Left colon (tissue), 2 donors: ENCODE results near the gene RNPEPL1. TPM values are rescaled to one million over a fixed set of nuclear protein-coding genes. Genes with fewer than 3 reads are reported as not detected.
A peak's percentile ranks its signal among the peaks of the same experiment; 100 is the strongest.

ENCODE experiments used
- ATAC-seq: fragments of 200-7000 bp; cut with Tn5 transposase; one replicate; pipeline ENCODE4 v1.9.1; 2020; ENCODE audit warnings: mild to moderate bottlenecking, moderate library complexity
- DNase-seq, 2 donors: peaks; one replicate each; pipeline ENCODE4 v3.0.0-alpha.2; 2020
- intact Hi-C, 2 donors: fragments of 100-400 bp; cut with DNase I in 1 of 2; cut with micrococcal nuclease in 1 of 2; formaldehyde crosslinking; loops; one replicate each; pipeline versions ENCODE4 v1.11.2 to v1.14.0; 2022; cut with DNase I, micrococcal nuclease
- total RNA-seq, 2 donors: library from RNA; stranded (reverse); fragmentation: NEBNext Ultra II Directional; extraction: Animal tissue kit (Norgen Biotek cat#: 25700); gene quantifications; one replicate each; pipeline ENCODE4 v1.2.1, GENCODE V29; 2021
- donor health status: DM: no; HTN: no; CAD: no.
- donor health status: DM: yes; HTN: yes; CAD: no.

The RNPEPL1 gene
- total RNA-seq, 2 donors from 2014 or later, result 91.4 to 107 TPM

DNA sequence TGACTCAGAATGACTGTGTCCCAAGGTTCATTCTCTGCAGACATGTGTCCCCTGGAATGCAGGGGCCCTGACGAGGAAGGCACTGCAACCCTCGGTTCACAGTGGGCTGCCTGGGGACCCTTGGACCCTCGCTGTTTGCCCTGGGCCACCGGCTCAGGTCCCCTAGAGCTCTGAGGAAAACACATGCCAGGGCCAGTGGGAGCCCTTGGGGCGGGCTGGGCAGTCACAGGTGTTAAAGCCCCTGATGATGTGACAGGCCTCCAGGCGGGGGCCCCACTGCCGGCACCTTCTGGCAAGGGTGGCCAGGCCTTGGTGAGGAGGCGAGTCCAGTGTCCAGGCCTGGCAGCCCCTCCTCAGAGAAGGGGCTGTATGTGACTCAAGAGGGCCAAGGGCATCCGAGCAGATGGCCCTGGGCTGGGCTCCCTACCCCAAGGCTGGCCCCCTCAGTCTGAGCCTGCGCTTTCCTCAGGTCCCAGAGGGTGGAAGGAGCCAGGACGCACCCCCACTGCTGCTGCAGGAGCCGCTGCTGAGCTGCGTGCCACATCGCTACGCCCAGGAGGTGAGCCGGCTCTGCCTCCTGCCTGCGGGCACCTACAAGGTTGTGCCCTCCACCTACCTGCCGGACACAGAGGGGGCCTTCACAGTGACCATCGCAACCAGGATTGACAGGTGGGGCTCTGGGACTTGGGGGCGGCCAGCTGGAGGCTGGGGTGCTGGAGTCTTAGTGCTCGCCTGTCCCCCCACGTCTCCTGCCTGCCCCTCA lies 29.3 kb downstream of the RNPEPL1 start:
- peak in 1 of 2 donors; percentile 13 for DNase-seq
- no peak for ATAC-seq
- intact Hi-C loops, result no loop called here

DNA sequence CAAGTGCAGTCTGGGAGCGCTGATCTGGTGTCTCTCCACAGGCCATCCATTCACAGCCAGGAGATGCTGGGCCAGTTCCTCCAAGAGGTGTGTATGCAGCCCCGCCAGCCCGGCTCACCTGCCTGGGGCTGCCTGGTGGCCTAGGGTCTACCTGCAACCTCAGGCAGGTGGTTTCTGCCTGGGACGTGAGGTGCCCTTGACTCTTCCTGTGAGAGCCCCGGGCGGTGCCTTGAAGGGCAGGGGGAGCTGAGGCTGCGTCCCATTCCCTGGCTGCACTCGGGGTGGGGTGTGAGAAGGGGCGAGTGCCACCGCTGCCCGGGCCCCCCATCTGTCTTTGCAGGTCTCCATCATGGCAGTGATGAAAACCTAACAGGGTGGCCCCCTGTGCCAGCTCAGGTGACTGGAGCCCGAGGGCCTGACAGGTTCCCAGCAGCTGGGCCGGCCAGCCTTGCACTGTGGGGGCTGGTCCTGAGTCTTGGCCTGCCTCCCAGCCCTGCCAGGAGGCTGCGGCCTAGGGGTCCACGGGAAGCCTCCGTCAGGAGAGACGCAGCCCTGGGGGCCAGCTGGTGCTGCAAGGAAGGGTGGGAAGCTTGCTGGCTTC lies 30.1 kb downstream of the RNPEPL1 start:
- intact Hi-C loops, result no loop called here
- DNase-seq (peak; percentile 2 to 15), ATAC-seq (no peak)

DNA sequence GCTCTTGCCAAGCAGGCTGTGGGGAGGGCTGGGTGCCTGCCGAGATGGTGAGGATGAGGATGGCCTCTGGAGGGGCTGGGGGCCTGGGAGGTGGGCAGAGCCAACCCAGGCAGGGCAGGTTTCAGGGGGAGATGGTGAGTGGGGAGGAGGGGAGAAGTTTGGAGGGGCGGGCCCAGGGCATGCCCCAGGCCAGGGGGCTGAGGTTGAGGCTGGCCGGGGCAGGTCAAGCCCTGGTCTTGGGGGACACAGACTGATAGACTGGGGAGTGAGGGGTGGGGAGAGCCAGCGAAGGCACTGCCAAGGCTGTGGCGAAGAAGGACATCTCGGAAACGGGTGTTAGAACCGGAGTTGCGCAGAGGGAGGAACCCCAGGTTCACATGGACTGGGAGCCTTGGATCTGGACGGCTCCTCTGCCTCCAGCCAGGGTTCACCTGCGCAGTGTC lies 30.9 kb downstream of the RNPEPL1 start:
- ATAC-seq, result no peak
- intact Hi-C loops, result no loop called here

DNA sequence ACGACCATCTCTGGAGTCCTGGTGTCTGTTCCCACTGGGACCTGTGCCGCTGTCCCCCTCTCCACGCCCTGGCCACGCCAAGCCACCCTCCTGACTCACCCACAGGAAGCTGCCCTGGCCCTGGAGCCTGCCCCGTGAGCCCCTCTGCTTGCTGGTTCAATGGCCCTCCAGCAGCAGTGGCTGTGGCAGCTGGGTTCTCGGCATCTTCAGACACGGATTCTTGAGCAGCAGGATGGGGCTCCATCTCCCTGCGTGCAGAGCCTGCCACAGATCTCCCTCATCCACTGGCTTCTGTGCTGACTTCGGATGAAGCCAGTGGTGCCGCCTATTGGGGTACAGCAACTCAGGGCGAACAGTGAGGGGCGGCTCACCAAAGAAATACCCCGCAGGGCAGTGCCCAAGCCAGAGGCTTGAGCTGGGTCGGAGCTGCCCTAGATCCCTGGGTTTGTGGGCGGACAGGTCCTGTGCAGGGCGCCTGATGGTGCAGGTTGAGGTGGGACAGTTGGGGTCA lies 32.2 kb downstream of the RNPEPL1 start:
- intact Hi-C loops, result no loop called here
- ATAC-seq (no peak), DNase-seq (peak; percentile 1 to 16)

More for the DNA sequence above, 30.9 kb downstream of the RNPEPL1 start:
- peak; percentile 1 to 16 for DNase-seq

DNA sequence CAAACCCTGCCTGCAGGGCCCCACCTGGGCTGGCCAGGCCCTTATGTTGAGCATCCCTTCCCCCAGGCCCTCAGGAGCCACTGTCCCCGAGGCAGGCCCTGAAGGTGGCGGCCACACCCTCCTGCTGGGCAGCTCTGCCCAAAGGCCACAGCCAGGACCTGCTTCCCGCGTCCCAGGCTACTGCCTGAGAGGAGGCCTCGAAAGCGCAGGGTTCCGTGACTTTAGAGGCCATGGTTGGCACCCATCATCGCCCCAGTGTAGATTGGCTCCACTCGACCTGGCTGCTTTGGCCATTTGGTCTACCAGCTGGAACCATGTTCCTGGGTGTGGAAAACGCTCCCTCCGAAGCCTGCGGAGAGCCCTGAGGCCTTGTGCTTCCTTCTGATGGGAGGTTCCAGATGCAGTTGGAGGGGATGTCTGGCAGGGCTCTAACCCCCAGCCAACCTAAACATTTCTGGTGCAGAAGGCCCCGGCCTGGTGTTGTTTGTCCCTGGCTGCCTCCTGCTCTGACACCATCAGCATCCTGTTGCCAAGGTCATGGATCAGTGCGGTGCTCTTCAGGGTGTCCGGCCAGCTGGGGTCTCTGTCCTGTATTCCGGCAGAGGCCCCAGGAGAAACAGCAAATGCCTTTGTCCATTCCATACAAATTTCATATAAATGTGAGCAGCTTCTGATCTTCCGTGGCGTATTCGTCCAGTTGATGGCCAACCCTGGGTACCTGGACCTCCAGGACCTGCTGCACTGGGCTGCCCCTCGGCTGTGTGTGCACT lies 33.0 kb downstream of the RNPEPL1 start:
- ATAC-seq (no peak), DNase-seq (peak; percentile 4 to 21)
- intact Hi-C loops, result no loop called here

DNA sequence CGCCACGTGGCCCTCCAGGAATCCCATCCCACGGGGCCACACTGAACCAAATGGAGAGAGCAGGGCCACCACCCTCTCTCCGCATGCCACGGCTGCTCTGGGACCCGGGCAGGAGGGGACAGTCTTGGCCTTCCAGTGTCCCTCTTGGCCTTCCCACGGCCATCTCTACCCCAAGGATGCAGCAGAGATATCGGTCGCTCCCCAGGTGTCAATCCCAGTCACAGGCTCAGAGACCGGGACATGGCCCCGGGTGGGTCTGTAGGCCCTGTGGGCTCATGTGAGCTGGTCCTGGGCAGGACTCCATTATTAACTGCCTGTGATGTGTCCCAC lies 33.5 kb downstream of the RNPEPL1 start:
- intact Hi-C loops, result no loop called here
- no peak for DNase-seq
- no peak for ATAC-seq

DNA sequence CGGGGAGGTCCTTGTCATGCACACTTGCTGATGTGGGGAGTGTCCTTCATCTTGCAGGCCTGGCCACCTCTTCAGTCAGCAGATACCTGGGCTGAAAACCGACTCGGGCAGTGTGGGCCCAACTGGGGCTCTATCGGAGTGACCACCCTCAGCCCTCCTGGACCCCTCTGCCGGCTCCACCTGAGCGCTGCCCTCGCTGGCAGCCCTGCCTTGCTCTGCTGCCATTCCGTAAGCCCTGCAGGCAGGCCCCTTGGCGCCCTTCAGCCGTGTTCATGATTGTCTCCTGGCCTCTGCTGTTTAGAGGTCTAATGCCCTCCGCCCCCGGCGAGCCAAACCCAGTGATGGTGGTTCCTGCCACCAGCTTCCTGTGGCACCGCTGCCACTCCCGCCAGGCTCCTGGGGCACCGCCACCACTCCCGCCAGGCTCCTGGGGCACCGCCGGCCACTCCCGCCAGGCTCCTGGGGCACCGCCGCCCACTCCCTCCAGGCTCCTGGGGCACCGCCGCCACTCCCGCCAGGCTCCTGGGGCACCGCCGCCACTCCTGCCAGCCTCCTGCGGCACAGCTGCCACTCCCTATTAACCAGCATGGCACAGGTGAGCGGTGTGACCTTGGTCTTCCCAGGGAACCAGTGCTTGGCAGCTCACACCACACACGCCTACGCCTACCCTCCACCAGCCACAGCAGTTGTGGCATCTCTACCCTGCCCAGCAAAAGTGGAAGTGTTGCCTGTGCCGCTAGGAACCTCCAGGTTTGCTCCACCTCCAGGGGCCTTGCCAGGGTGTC lies 34.2 kb downstream of the RNPEPL1 start:
- ATAC-seq (no peak), DNase-seq (peak; percentile 13 to 23)
- intact Hi-C loops, result no loop called here

DNA sequence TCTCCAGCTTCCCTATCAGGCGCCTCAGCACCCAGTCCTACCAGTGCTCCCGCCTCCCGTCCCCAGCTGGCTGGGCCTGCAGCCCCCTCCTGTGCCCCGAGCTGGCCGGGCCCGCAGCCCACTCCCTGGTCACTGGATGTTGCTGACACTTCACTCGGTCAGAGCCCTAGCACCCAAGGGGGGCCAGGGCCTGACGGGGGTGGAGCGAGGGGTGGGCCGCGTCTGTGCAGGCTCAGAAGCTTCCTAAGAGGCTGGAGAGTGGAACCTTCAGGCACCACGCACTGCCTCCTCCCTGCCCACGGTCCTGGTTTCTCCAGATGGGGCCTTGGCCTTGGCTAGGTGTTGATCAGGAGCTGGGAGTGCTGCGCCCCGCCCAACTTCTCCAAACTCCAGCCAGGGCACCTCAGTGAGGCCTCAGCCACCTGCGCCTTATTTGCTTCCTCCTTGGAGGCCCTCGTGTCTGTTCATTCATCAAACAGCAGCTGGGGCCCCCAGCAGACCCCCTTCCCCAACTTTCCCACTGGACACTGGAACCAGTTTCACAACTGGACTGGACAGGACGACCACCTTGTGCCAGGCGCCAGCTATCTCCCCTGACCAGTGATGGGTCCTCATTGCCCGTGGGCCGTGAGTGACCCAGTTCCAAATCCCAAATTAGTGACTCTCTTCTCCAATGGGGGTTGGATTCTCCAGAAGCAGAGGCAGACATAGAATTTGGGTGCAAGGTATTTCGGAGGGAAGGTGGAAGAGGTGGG lies 35.0 kb downstream of the RNPEPL1 start:
- DNase-seq (peak; percentile 20 to 24), ATAC-seq (no peak)

DNA sequence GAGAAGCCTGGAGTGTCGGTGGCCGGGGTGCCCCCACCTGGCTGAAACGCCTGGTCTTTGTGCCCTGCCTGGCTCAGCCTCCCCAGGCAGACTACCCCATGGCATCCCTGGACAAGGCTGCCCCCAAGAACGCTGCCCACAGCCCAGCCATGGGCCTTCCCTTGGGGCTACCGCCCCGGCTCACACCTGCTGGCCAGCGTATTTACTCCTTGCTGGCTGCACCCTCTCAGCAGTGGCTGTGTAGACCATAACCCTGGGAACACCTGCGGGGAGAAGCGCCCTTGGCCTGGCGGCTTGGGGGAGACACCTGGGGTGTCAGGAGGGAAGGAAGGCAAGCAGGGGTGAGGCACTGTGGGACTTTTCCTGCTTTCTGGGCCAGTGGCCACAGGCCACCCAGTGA lies 35.6 kb downstream of the RNPEPL1 start:
- ATAC-seq (no peak), DNase-seq (peak; percentile 12 to 28)
- intact Hi-C loops, result no loop called here

More for the DNA sequence above, 35.0 kb downstream of the RNPEPL1 start:
- intact Hi-C loops, result no loop called here

DNA sequence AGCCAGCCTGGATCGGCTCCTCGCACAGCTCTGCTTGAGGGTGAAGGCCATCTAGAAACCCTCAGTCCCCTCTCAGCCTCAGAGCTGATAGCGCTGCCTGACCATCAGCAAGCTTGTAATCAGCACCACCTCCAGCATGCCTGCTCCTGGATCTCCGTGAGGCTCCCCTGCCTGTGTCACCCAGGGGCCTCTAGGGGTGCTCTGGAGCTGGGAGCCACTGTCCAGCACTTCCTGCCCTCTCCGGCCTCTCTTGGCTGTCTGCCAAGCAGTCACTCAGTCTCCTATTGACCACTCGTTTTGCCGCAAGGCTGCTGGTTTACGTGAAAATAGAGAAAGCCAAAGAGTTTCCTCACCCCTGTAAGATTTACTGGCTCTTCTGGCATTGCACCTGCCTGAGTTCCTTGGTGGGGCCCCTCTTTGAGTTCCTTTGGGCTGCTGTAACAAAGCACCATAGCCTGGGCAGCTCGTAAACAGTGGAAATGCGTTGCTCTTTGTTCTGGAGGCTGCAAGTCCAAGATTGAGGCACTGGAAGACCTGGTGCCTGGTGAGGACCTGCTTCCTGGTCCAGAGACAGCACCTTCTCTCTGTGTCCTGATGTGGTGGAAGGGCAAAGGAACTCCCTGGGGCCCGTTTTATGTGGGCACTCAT lies 36.1 kb downstream of the RNPEPL1 start:
- ATAC-seq (peak; percentile 65), DNase-seq (peak; percentile 83 to 86)
- intact Hi-C loops, result no loop called here

DNA sequence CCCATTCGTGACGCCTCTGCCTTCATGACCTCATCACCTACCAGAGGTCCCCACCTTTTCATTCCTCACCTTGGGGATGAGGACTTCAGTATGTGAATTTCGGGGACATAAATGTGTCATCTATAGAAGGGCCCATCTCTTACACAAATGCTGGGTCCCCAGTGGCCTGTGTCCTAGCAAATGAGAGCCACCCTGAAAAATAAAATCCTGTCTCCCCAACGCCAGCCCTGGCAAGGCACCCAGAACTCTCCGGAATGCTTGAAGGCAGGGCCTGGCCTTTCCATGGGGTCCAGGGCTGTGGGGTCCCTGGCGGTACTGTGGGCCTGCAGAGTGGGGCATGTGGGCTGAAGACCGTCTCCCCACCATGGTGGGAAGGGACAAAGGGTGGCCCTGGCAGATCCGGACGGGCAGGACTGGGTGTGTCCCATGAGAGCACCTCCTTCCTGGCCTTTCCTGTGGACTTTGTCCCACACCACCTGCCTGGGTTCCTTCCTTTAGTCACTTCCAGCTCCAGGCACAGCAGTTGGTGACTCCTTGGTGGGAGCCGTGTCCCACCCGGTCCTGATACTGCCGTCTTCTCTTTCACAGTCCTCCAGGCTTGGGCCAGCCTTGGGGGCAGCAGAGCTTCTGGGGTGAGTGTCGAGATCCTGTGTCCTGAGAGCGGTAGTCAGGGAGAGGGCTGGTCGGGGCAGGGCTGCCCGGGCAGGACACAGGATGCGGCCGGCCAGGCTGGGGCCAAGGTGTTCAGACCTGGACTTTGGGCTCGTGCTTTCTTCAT lies 36.8 kb downstream of the RNPEPL1 start:
- intact Hi-C loops, result no loop called here
- DNase-seq (peak; percentile 86 to 91), ATAC-seq (peak; percentile 88)

DNA sequence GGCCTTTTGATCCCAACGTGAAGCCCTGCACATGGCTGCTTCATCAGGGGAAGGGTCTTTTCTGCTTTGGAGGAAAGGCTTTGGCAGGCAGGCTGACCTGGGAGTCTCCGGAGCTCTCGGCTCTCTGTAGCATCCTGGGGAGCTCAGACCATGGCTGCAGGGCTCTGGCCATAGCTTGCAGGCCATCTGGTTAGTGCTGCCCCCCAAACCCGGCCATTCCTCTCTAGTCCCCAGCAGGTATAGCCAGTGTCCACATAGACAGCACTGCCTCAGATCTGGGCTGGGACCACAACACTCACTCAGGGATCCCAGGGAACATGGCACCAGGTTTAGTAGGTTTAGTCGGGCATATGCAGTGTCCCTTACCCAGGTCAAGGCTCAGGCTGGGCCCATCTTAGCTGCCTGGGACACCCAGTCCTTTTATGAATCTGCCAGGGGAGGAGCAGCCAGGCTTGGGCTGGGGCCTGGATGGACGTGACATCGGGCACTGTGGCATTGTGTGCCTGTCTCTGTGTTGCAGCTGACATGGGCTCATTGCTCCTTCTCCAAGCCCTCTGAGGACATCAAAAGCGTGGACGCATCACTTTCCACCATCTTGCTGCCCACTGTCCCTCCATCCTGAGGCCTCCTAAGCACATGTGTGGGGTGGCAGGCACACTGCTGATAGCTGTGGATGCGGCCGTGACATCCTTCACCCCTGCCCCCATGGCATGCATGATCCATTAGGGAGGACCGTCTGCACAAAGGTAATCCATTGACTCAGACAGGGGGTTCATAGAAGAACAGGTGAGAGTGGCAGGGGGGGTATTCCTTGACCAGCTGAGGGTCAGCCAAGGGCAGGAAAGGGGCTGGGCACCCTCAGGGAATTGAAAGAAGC lies 37.8 kb downstream of the RNPEPL1 start:
- ATAC-seq (peak; percentile 15), DNase-seq (peak in 1 of 2 donors; percentile 16)
- intact Hi-C loops, result no loop called here

DNA sequence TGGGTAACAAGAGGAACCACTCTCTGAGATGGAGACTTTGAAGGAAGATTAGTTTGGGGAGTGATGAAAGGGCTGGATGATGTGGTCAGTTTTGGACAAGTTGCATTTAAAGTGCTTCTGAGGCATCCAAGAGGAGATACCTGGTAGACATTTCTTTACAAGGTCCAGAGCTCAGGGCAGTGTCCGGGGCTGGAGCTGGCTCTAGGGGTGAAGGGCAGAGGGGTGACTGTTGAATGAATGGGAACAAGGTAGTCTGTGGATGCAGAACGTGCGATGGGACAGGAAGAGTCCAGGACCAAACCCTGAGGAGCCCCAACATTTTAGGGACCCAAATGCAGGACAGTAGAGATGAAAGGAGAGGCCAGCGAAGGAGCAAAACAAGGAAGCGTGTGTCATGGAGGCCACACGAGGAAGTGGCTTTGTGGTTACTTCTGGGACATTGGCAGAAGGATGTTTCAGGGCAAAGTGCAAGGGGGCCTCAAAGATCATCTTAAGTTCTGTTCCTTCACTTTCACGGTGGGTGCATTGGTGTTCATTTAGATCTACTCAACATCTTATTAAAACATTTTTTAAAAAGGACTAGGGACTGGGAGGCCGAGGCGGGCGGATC lies 43.4 kb downstream of the RNPEPL1 start:
- DNase-seq (no peak), ATAC-seq (peak; percentile 30)

DNA sequence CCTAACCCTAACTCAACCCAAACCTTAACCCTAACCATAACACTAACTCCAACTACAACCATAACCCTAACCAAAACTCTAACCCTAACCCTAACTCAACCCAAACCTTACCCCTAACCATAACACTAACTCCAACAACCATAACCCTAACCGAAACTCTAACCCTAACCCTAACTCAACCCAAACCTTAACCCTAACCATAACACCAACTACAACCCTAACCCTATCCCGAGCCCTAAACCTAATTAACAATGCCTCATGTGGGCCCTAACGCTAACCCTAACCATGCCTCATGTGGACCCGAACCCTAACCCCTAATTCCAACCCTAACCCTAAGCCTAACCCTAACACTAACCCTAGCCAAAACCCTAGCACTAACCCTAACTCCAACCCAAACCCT lies 45.5 kb downstream of the RNPEPL1 start:
- DNase-seq, result no peak
- intact Hi-C loops, result no loop called here
- no peak for ATAC-seq

More for the DNA sequence above, 43.4 kb downstream of the RNPEPL1 start:
- intact Hi-C loops, result no loop called here

DNA sequence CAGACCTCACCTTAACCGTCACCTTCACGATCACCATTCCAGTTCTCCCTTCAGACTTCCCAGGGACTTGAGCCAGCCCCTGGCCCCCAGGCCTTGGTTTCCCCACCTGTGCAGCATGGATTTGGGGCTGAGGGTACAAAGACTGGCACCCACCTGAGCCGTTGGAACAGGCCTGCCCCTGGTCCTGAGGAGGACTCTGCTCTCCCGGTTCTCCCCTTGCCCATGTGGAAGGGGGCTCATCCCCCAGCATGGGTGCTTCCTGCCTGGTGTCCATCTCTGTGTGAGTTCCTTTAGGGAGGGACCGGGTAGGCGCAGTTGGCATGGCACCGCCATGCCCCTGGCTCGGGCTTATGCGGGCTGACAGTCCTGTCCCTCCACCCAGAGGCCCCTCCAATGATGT lies 46.1 kb downstream of the RNPEPL1 start:
- ATAC-seq, result no peak
- no peak for DNase-seq
- intact Hi-C loops, result no loop called here

DNA sequence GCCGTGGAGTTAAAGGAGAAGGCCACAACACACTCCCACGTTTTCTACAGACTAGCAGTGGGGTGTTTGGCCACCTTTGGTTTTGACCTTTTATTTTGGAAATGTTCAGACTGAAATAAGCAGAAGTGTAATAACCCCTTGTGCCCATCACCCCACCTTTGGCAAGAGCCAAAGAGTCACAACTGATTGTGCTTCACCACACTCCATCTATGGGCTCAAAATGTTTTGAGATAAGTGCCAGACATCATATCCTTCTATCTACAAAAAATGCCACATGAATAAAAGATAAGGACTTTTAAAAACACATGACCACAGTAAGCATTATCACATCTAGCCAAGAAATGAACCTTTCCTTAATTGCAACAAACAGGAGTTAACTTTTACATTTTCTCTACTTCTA lies 47.1 kb downstream of the RNPEPL1 start:
- intact Hi-C loops, result no loop called here
- DNase-seq (no peak), ATAC-seq (no peak)
